DND-41 (cell line): Measurements from ENCODE around the gene SLC1A2.

Source experiments
- EZH2 ChIP-seq: IDR thresholded peaks from 3 replicates; pipeline ENCODE4 v1.6.1; 2012; ENCODE audit warnings: borderline replicate concordance, low read depth, mild to moderate bottlenecking, moderate library complexity, low read length, inconsistent platforms; ENCODE audit not compliant: severe bottlenecking
- TF ChIP-seq, protein P1 (sequence below): IDR thresholded peaks from 2 replicates; pipeline ENCODE4 v1.5.1; 2012; ENCODE audit warnings: borderline replicate concordance, low read length, moderate library complexity, mild to moderate bottlenecking; ENCODE audit not compliant: poor library complexity, severe bottlenecking; ENCODE audit errors: extremely low read depth

DNA sequence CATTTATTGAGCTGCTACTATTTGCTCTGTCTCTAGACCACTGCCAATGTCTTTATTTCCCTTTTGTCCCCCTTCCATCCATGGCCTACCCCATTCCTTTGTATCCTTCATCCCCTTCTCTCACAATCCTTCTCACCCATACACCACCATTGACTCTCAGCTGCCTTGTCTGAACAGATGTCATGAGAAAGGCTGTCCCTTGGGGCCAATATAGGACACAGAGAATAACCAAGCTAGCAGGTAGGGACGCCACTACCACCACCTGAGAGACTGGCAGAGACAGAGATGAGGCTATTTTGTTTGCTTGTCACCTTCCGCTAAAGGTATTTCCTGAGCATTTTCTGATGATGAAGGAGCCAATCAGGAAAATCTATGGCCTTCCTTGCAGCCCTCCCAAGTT lies 141.5 kb downstream of the SLC1A2 start:
- TF ChIP-seq EZH2: no peak
- TF ChIP-seq, protein P1, sequence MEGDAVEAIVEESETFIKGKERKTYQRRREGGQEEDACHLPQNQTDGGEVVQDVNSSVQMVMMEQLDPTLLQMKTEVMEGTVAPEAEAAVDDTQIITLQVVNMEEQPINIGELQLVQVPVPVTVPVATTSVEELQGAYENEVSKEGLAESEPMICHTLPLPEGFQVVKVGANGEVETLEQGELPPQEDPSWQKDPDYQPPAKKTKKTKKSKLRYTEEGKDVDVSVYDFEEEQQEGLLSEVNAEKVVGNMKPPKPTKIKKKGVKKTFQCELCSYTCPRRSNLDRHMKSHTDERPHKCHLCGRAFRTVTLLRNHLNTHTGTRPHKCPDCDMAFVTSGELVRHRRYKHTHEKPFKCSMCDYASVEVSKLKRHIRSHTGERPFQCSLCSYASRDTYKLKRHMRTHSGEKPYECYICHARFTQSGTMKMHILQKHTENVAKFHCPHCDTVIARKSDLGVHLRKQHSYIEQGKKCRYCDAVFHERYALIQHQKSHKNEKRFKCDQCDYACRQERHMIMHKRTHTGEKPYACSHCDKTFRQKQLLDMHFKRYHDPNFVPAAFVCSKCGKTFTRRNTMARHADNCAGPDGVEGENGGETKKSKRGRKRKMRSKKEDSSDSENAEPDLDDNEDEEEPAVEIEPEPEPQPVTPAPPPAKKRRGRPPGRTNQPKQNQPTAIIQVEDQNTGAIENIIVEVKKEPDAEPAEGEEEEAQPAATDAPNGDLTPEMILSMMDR: no peak
